HPDE6-E6E7 (cell line): ENCODE measurements around the gene SH3BGRL.
"Not testable (repeated sequence)": the region's sequence is repeated elsewhere in the genome, so short reads cannot be mapped to it uniquely, and the experiment has no call there.

ENCODE experiments used
- DNase-seq: peaks from one replicate; pipeline ENCODE4 v3.0.0; 2011; ENCODE audit warnings: missing footprints; ENCODE audit errors: extremely low spot score

SH3BGRL gene

DNA sequence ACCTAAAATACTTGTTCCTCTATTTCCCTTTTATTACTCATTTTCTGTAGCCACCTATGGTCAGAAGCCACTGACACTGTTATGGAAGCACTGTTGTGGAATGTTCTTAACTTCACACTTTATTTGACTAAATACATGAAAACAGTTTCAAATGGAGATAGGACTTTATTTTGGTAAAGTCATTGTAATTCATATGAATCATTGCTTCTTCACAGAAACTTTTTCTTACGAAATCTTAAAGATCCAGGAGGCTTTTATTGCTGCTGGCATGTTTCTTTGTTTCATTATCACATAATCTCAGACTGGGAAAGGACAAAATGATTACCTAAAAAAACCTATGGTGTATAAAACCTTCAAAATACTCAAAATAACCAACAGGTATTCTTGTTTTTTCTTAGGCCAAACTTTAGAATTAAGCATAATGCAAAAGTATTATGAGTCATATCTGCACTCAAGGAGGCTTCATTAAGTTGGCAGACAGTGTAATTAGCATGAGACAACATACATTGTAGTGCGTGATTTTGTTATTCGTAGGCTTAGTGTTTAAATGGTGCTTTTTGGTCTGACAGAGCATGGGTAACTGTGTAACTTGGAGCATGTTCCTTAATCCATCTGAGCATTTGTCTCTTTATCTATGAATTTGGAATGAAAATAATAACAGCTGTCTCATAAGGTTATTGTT lies 58.0 kb downstream of the SH3BGRL start:
- no peak for DNase-seq

GRCh38 chrX:81261576-81261975 lies 59.7 kb downstream of the SH3BGRL start:
- DNase-seq, result no peak

DNA sequence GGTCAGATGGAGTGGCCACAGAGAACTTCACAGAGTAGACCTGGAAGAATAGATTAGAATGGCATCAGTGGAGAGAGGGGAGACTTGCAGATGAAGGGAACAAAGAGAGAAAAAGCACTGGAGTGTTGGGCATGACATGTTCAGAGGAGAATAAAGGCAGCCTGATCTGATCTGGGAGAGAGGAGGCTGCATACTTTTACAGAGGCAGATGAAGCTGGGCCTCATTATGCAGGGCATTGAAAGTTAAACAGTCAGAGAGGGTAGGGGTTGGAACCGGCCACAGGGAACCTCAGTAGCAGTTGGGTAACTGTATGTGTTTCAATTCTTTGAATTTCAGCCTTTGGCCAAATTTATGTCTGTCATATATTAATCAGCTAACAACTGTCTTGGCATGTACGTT lies 61.2 kb downstream of the SH3BGRL start:
- no peak for DNase-seq

GRCh38 chrX:81278616-81279015 lies 76.7 kb downstream of the SH3BGRL start:
- no peak for DNase-seq

DNA sequence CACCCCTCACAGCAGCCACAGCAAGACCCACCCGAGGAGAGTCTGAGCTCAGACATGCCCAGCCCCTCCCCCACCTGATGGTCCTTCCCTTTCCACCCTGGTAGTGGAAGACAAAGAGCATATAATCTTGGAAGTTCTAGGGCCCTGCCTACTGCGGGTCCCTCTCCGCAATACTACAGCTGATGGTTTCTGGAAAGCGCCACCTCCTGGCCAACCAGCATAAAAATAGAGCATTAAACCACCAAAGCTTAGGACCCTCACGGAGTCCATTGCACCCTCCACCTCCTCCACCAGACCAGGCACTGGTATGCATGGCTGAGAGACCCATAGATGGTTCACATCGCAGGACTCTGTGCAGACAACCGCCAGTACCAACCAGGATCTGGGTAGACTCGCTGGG lies 78.2 kb downstream of the SH3BGRL start:
- no peak for DNase-seq

GRCh38 chrX:81286075-81286474 lies 84.2 kb downstream of the SH3BGRL start:
- no peak for DNase-seq

GRCh38 chrX:81286608-81287007 lies 84.7 kb downstream of the SH3BGRL start:
- no peak for DNase-seq

GRCh38 chrX:81291996-81292395 lies 90.1 kb downstream of the SH3BGRL start:
- DNase-seq, result no peak

- DNase-seq, result no peak
Observed at GRCh38 chrX:81294101-81294500, 92.2 kb downstream of the SH3BGRL start.

DNA sequence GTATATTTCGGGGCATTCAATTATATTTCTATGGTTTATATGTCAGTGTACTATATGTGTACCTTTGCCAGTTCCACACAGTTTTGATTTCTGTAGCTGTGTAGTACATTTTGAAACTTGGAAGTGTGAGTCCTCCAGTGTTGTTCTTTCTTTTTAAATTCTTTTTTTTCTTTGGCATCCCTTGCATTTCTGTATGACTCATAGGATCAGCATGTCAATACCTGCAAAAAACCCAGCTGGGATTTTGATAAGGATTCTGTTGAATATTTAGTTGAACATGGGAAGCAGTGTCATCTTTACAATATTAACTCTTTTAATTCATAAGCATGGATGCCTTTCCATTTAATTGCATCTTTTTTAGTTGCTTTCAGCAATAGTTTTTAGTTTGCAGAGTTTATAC lies 100.0 kb downstream of the SH3BGRL start:
- no peak for DNase-seq

- DNase-seq, result no peak
Observed at GRCh38 chrX:81304563-81304962, 102.7 kb downstream of the SH3BGRL start.

DNA sequence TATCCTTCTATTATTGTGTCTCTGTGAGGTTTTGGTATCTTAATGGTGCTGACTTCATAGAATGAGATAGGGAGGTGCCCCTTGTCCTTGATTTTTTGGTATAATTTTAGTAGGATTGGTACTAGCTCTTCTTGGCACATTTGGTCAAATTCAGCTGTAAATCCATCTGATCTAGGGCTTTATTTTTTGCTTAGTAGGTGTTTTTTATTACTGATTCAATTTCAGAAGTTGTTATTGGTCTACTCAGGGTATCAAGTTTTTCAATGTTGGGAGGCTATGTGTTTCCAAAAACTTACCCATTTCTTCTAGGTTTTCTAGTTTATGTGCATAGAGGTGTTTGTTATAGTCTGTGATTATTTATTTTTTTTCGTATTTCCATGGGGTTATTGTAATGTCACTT lies 103.3 kb downstream of the SH3BGRL start:
- no peak for DNase-seq

GRCh38 chrX:81308086-81308829 lies 106.4 kb downstream of the SH3BGRL start:
- no peak for DNase-seq

DNA sequence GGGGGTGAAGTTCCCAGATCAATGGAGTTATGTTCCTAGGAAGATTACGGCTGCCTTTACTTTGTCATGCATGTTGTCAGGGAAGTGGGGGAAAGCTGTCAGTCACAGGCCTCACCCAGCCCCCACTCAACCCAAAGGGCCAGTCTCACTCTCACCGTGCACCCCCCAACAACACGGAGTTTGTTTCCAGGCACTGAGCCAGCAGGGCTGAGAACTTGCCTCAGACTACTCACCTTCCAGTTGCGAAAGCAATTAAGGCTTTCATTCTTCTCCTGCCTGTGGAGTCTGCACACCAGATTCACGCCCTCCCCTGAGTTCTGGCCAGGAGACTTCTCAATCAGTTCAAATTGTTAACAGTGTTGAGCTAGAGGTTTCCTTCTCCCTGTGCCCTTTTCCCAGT lies 114.3 kb downstream of the SH3BGRL start:
- no peak for DNase-seq

DNA sequence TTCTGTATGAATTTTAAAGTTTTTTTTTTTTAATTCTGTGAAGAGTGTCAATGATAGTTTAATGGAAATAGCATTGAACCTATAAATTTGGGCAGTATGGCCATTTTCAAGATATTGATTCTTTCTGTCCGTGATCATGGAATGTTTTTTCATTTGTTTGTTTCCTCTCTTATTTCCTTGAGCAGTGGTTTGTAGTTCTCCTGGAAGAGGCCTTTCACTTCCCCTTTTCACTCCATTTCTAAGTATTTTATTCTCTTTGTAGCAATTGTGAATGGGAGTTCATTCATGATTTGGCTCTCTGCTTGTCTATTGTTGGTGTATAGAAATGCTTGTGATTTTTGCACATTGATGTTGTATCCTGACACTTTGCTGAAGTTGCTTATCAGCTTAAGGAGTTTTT lies 129.8 kb downstream of the SH3BGRL start:
- not testable (repeated sequence) for DNase-seq

- no peak for DNase-seq
Observed at GRCh38 chrX:81336455-81337152, 134.7 kb downstream of the SH3BGRL start.

GRCh38 chrX:81337805-81338204 lies 135.9 kb downstream of the SH3BGRL start:
- DNase-seq, result no peak

- DNase-seq, result no peak
Observed at GRCh38 chrX:81338924-81339323, 137.0 kb downstream of the SH3BGRL start.

DNA sequence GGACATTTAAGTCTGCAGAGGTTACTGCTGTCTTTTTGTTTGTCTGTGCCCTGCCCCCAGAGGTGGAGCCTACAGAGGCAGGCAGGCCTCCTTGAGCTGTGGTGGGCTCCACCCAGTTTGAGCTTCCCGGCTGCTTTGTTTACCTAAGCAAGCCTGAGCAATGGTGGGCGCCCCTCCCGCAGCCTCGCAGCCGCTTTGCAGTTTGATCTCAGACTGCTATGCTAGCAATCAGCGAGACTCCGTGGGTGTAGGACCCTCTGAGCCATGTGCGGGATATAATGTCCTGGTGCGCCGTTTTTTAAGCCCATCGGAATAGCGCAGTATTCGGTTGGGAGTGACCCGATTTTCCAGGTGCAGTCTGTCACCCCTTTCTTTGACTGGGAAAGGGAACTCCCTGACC lies 143.4 kb downstream of the SH3BGRL start:
- DNase-seq, result not testable (repeated sequence)
